Activated CD8-positive, alpha-beta memory T cell treated with anti-CD3 and anti-CD28 coated beads for 36 hours (primary cell): Measurements from ENCODE around the gene GPS1. TPM values are rescaled to one million over a fixed set of nuclear protein-coding genes. Genes with fewer than 3 reads are reported as not detected.

ENCODE experiments used
- CTCF ChIA-PET: fragments of 350-600 bp; sonication (Branson Sonifier 250); formaldehyde crosslinking; loops from one replicate; lab custom pipeline; 2021; ENCODE audit warnings: antibody characterized with exemption; lab: Charles Lee
- POLR2A ChIA-PET: fragments of 350-600 bp; sonication (Branson Sonifier 250); formaldehyde crosslinking; loops from one replicate; lab custom pipeline; 2021; ENCODE audit warnings: antibody characterized with exemption; lab: Charles Lee
- total RNA-seq, 2 experiments: library from RNA; stranded (reverse); gene quantifications; one replicate each; pipeline ENCODE4 v1.2.3, GENCODE V29; 2021

Gene GPS1
- total RNA-seq, 2 experiments from 2014 or later: 118 TPM

DNA sequence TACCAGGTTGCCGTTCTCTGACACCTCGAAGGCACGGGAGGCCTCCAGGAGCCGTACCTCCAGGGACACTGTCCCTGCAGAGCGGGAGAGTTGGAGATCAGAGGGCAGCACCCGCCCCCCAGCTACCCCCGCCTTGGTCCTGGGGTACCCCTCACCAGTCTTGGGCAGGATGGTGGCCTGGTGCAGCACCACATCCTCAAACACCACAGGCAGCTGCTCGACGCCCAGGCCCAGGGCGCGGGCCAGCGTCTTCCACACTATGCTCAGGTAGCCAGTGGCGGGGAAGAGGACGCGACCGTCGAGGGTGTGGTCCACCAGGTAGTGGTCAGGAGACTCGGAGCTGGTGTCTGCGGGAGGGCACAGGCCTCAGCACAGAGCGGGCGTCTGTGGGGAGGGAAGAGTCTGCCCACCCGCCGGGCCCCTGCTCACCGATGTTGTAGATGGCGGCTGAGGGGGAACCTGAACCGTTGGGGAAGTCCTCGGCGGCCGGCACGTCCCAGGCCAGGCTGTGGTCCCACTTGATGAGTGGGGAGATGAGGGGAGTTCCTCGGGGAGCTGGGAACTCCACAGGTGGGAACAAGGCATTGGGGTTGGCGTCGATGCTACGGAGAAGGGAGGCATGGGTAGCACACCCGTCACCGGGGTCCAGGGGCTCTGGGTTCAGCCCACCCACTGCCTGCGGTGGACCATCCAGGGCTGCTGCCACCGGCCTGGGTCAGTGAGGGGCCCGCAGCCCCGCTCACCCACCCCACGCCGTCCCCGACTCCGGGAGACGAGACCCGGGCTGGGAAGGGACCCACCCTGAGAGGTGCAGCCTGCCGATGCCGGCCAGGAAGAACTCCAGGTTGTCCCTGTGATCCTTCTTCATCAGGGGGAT, 36.5 kb downstream of the GPS1 start:
- ChIA-PET POLR2A (no interaction called here), CTCF (interaction anchor here (1.2 kb wide), 2 partner anchors 58 to 129 kb away, joined by 3 to 4 read pairs; no protein-coding TSS in a partner anchor)

DNA sequence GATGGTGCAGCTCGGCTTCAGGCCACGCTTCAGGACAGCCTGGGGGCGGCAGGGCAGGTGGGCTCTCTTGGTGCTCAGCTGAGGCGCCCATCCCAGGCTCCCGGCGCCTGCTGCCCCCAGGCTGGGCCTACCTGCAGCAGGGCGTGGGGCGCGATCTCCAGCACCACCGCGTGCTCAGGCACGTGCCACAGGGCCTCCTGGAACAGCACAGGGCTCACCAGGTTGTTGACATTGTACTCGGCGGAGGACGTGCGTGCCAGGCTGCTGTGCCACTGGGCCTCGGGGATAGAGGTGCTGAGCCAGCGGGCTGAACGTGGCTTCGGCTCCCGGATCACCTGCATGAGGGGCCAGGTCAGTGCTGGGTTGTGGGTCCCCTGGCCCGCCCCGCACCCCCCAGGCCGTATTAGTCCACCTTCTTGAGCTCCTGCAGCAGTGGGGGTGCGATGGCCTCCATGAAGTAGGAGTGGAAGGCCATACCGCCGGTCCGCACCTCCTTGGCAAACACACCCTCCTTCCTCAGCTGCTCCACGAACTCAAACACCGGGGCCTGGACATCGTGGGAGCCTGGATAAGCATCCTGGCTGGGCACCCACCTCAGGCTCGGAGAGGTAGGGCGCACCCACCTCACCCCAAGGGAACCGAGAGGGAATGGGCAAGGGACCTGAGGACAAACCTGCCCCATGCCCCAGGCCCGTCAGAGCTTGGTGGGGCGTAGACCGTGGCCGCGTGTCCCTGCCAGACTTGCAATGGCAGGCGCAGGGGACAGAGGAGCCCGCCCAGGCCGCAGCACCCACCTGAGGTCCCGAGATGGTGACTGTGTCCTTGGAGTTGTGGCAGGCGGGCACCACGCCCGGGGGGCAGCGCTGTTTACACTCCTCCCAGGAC, 37.4 kb downstream of the GPS1 start:
- CTCF ChIA-PET: interaction anchor here (1.2 kb wide), 1 partner anchor 130 kb away, joined by 3 read pairs; no protein-coding TSS in a partner anchor

DNA sequence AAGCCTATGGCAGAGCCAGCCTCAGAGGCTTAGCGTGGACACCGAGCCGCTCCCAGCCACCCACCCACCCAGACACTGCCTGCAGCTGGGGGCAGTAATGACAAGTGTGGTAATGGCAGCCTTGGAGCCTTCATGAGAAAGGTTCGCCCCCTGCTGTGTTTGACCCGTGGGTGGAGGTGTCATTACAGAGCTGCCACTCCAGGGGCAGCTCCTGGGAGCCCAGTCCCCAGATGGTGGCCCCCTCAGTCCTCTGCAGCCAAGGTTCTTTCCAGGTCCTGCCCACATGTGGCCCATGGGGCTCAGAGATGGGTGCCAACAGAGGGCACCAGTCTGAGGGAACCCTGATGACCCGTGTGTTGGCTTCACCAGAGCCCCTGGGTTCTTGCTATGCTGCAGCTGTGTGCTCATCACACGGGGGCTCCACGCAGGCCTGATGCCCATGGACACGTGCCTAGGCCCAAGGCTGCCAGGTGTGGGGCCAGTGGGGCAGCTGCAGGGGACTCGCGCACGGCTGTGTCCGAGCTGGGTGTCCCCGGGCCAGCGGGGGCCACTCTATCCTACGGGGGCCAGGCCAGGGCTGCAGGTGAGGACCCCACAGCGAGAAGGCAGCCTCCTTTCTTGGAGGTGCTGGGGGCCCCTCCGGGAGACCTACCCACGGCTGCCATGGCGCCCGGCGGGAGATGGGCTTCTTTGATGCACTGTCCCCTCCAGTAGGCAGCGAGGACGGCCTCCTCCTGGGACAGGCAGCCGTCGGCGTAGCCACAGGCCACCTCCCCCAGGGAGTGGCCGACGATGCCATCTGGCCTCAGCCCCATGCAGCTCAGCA, 38.2 kb downstream of the GPS1 start:
- POLR2A ChIA-PET: interaction anchor here (0.8 to 0.9 kb wide), 2 partner anchors 24 to 52 kb away, joined by 3 read pairs; partner anchors contain the start of gene DCXR

More for the DNA sequence above, 37.4 kb downstream of the GPS1 start:
- POLR2A ChIA-PET: interaction anchor here (0.8 to 0.9 kb wide), 2 partner anchors 23 to 52 kb away, joined by 3 read pairs; partner anchors contain the start of gene DCXR

DNA sequence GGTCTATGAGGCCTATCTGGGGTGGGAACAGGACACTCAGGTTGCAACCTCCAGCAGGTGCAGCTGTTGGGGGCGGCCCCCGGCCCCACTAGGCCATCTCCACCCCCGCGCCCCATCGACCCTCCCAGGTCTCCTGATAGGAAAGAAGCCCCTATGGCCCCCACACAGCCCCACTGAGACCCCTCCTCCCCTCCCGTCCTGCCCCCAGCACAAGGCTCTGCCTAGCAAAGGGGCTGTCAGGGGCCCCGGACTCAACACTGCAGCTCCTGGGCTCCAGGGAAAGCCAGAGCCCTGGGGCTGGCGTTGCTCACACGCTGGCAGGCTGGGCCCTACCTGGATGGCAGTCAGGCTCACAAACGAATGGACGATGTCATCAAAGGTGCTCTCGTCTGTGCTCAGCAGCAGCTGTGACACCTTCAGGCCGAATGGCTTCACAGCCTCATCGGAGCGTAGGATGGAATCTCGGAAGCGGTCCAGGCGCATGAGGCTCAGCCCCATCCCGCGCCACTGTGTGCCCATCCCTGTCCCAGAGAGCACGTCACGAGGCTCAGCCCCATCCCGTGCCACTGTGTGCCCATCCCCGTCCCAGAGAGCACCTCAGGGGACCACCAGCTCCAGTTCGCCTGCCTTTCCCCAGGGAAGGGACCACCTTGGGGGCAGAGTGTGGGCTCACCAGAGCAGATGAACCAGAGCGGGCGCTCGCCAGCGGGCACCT, 39.0 kb downstream of the GPS1 start:
- CTCF ChIA-PET: no interaction called here

More for the DNA sequence above, 38.2 kb downstream of the GPS1 start:
- CTCF ChIA-PET: no interaction called here

GRCh38 chr17:82091264-82092066, 39.8 kb downstream of the GPS1 start:
- ChIA-PET CTCF (no interaction called here), POLR2A (no interaction called here)

More for the DNA sequence above, 39.0 kb downstream of the GPS1 start:
- POLR2A ChIA-PET: no interaction called here

GRCh38 chr17:82092094-82092586, 40.4 kb downstream of the GPS1 start:
- POLR2A ChIA-PET: no interaction called here

GRCh38 chr17:82092628-82092994, 40.9 kb downstream of the GPS1 start:
- ChIA-PET CTCF (interaction anchor here (0.7 kb wide), 1 partner anchor 13 kb away, joined by 3 read pairs; no protein-coding TSS in a partner anchor), POLR2A (no interaction called here)

More at GRCh38 chr17:82092094-82092586, 40.4 kb downstream of the GPS1 start:
- CTCF ChIA-PET: no interaction called here

DNA sequence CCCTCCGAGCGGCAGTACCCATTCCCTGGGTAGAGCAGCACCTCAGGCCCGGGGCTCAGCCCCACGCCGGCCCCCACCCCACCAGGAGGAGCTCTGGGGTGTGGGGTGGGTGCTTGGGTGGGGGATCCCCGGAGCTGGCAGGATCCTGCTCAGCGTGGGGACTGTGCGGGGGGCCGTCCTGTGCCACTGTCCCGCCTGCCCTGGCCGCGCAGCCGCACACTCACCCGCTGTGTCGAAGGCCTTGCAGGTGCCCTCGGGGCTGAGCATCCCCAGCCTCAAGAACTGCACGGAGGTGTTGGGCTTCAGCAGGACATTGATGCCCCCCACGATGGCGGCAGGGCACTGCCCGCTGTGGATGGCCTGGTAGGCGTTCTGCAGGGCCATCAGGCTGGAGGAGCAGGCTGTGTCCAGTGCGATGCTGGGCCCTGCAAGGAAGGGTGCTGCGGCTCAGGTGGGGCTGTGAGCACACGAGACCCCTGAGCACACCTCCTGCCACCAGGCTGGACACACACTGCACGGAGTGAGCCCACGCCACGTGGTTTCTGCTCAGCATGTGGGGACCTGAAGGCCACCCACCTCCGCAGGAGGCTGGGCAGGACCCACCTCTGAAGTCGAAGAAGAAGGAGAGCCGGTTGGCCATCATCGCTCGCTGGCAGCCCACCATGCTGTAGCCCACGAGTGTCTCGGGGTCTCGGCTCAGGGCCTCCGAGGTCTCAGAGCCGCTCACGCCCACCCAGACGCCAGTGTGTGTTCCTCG, 41.5 kb downstream of the GPS1 start:
- POLR2A ChIA-PET: interaction anchor here (0.6 kb wide), 1 partner anchor 9 kb away, joined by 3 read pairs; no protein-coding TSS in a partner anchor

GRCh38 chr17:82094931-82095776, 43.5 kb downstream of the GPS1 start:
- POLR2A ChIA-PET: no interaction called here
- CTCF ChIA-PET: interaction anchor here (1.7 kb wide), 1 partner anchor 11 kb away, joined by 3 read pairs; no protein-coding TSS in a partner anchor

More for the DNA sequence above, 41.5 kb downstream of the GPS1 start:
- CTCF ChIA-PET: interaction anchor here (0.7 kb wide), 1 partner anchor 13 kb away, joined by 3 read pairs; no protein-coding TSS in a partner anchor

- CTCF ChIA-PET: interaction anchor here (1.7 kb wide), 1 partner anchor 10 kb away, joined by 3 read pairs; no protein-coding TSS in a partner anchor
- POLR2A ChIA-PET: interaction anchor here (0.7 to 1.8 kb wide), 2 partner anchors 10 to 13 kb away, joined by 3 to 7 read pairs; no protein-coding TSS in a partner anchor
These were observed 44.3 kb downstream of the GPS1 start for GRCh38 chr17:82095777-82096708.

GRCh38 chr17:82096709-82097183, 45.0 kb downstream of the GPS1 start:
- CTCF ChIA-PET: no interaction called here

DNA sequence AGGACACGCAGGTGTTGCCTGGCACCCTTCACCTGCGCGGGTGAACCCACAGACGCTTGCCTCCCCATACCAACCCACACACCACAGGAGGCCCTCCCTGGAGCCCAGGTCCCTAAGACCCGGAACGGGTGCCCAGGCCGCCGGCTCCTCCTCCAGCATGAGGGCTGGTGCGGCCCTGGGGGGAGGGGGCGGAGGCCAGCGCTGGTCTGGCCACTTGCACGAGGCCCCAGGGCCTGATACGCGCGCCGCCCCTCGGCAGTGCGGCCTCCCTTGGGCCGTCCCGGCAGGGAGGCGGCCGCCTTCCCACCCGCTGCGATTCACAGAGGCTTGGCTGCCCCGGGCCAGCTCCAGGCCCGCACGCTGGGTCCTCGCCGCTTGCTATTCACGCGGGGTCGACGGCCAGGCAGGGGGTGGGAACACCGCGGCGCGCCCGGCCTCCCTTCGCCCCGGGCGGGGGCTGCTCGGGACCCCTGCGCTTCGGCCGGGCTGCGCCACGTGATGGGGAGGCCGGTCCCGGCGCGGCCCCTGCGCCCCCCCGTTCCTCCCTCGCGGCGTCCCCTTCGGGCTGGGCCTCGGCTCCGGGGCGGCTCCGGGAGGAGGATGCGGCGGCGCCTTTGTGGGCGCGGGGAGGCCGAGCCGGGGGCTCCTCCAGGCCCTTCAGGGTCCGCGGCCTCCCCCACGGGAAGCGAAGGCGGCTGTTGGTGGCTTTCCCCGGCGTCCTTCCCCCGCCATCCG, 45.7 kb downstream of the GPS1 start:
- ChIA-PET CTCF (interaction anchor here (0.8 to 1.5 kb wide), 3 partner anchors 43 to 78 kb away, joined by 3 read pairs; no protein-coding TSS in a partner anchor), POLR2A (interaction anchor here (1.0 to 1.8 kb wide), 2 partner anchors 9 kb away, joined by 3 to 7 read pairs; no protein-coding TSS in a partner anchor)

More at GRCh38 chr17:82096709-82097183, 45.0 kb downstream of the GPS1 start:
- POLR2A ChIA-PET: interaction anchor here (0.7 to 1.8 kb wide), 2 partner anchors 10 to 14 kb away, joined by 3 to 7 read pairs; no protein-coding TSS in a partner anchor

GRCh38 chr17:82097919-82098168, 46.1 kb downstream of the GPS1 start:
- CTCF ChIA-PET: interaction anchor here (0.8 to 1.5 kb wide), 3 partner anchors 44 to 78 kb away, joined by 3 read pairs; no protein-coding TSS in a partner anchor
- POLR2A ChIA-PET: interaction anchor here (1.0 kb wide), 1 partner anchor 9 kb away, joined by 3 read pairs; no protein-coding TSS in a partner anchor
